DND-41 (cell line): ENCODE data around the gene TSTD2.
"Not testable (repeated sequence)": the region's sequence is repeated elsewhere in the genome, so short reads cannot be mapped to it uniquely, and the experiment has no call there.

Experiments used
- ATAC-seq: fragments of 200-7000 bp; cut with Tn5 transposase; 3 replicates; pipeline ENCODE4 v1.9.1; 2021; ENCODE audit warnings: low read depth; ENCODE audit not compliant: insufficient read depth
- DNase-seq: peaks from one replicate; pipeline ENCODE4 v3.0.0-alpha.2; 2020
- H2AFZ ChIP-seq: 2 replicates; pipeline ENCODE4 v1.6.0; 2012; ENCODE audit warnings: low read depth, low read length
- H3K27ac ChIP-seq: 2 replicates; pipeline ENCODE4 v1.5.1; 2012; ENCODE audit warnings: low read length, inconsistent platforms
- H3K27me3 ChIP-seq: fragments of 200-600 bp; sonication (generic); 2 replicates; pipeline ENCODE4 v1.6.0; 2012; ENCODE audit warnings: low read length, mild to moderate bottlenecking, inconsistent platforms; ENCODE audit not compliant: insufficient read depth, poor library complexity
- H3K36me3 ChIP-seq: 2 replicates; pipeline ENCODE4 v1.5.1; 2012; ENCODE audit warnings: low read length, inconsistent platforms; ENCODE audit not compliant: insufficient read depth
- H3K4me1 ChIP-seq: 2 replicates; pipeline ENCODE4 v1.5.1; 2012; ENCODE audit warnings: mild to moderate bottlenecking, low read length; ENCODE audit not compliant: insufficient read depth
- H3K4me2 ChIP-seq: 2 replicates; pipeline ENCODE4 v1.6.0; 2012; ENCODE audit warnings: mild to moderate bottlenecking, moderate library complexity, low read length, inconsistent platforms; ENCODE audit not compliant: insufficient read depth
- H3K4me3 ChIP-seq, 2 experiments: fragments of 200-600 bp in 1 of 2; shearing (Covaris generic) in 1 of 2; 2 replicates each; pipeline ENCODE4 v1.5.1; 2012 to 2016; ENCODE audit warnings: inconsistent platforms in 2 of 2, low read length in 2 of 2, mild to moderate bottlenecking in 2 of 2, low read depth in 1 of 2, moderate library complexity in 1 of 2
- H3K79me2 ChIP-seq: 2 replicates; pipeline ENCODE4 v1.6.0; 2012; ENCODE audit warnings: low read length, inconsistent platforms; ENCODE audit not compliant: insufficient read depth
- H3K9ac ChIP-seq: 2 replicates; pipeline ENCODE4 v1.6.0; 2012; ENCODE audit warnings: low read depth, mild to moderate bottlenecking, inconsistent platforms, low read length, moderate library complexity
- H3K9me3 ChIP-seq: 2 replicates; pipeline ENCODE4 v1.5.1; 2012; ENCODE audit warnings: low read length, moderate library complexity, mild to moderate bottlenecking, inconsistent platforms; ENCODE audit not compliant: insufficient read depth, severe bottlenecking
- H4K20me1 ChIP-seq: 2 replicates; pipeline ENCODE4 v1.6.0; 2012; ENCODE audit warnings: low read length; ENCODE audit not compliant: insufficient read depth
- CTCF ChIP-seq: IDR thresholded peaks from 2 replicates; pipeline ENCODE4 v1.5.1; 2012; ENCODE audit warnings: borderline replicate concordance, low read length, moderate library complexity, mild to moderate bottlenecking; ENCODE audit not compliant: poor library complexity, severe bottlenecking; ENCODE audit errors: extremely low read depth
- EZH2 ChIP-seq: IDR thresholded peaks from 3 replicates; pipeline ENCODE4 v1.6.1; 2012; ENCODE audit warnings: borderline replicate concordance, low read depth, mild to moderate bottlenecking, moderate library complexity, low read length, inconsistent platforms; ENCODE audit not compliant: severe bottlenecking

TSTD2 gene

GRCh38 chr9:97578846-97579245 is 54.3 kb downstream of the TSTD2 start:
- peaks cover 8% of the 10 kb centered on the region; the same call in 1 of the 2 replicates for H3K4me1 ChIP-seq
- DNase-seq: no peak

GRCh38 chr9:97577051-97577450 is 56.1 kb downstream of the TSTD2 start:
- Histone ChIP-seq H3K9me3 (no peaks in the 10 kb centered on the region), H3K36me3 (no peaks in the 10 kb centered on the region), H3K27ac (no peak overlapping the region), H3K27me3 (no peaks in the 10 kb centered on the region), H2AFZ (no peak overlapping the region), H3K9ac (no peak overlapping the region), H3K79me2 (no peaks in the 10 kb centered on the region), H3K4me3 (no peak overlapping the region), H4K20me1 (no peaks in the 10 kb centered on the region), H3K4me2 (no peak overlapping the region), H3K4me1 (peaks cover 8% of the 10 kb centered on the region; the same call in 1 of the 2 replicates)
- TF ChIP-seq CTCF: no peak
- no peak for TF ChIP-seq EZH2
- no peak for ATAC-seq
- DNase-seq: no peak

More at GRCh38 chr9:97578846-97579245, 54.3 kb downstream of the TSTD2 start:
- no peak overlapping the region for H3K27ac ChIP-seq
- no peak overlapping the region for H3K4me3 ChIP-seq
- H3K4me2 ChIP-seq: no peak overlapping the region
- no peaks in the 10 kb centered on the region for H4K20me1 ChIP-seq
- H2AFZ ChIP-seq: no peak overlapping the region
- H3K36me3 ChIP-seq: no peaks in the 10 kb centered on the region
- ATAC-seq: no peak
- TF ChIP-seq CTCF (no peak), EZH2 (no peak)
- H3K79me2 ChIP-seq: no peaks in the 10 kb centered on the region
- no peaks in the 10 kb centered on the region for H3K9me3 ChIP-seq
- H3K9ac ChIP-seq: no peak overlapping the region
- H3K27me3 ChIP-seq: no peaks in the 10 kb centered on the region

- Histone ChIP-seq H3K4me2 (no peak overlapping the region), H3K4me1 (peaks cover 8% of the 10 kb centered on the region; the same call in 1 of the 2 replicates), H4K20me1 (no peaks in the 10 kb centered on the region), H3K9ac (no peak overlapping the region), H3K9me3 (no peaks in the 10 kb centered on the region), H3K27me3 (no peaks in the 10 kb centered on the region), H3K79me2 (no peaks in the 10 kb centered on the region), H2AFZ (no peak overlapping the region), H3K27ac (no peak overlapping the region), H3K36me3 (no peaks in the 10 kb centered on the region), H3K4me3 (no peak overlapping the region)
- DNase-seq (no peak), ATAC-seq (no peak)
- TF ChIP-seq EZH2 (no peak), CTCF (no peak)
Observed at GRCh38 chr9:97575673-97576200, 57.4 kb downstream of the TSTD2 start.

GRCh38 chr9:97574921-97575672 is 58.1 kb downstream of the TSTD2 start:
- peak overlapping the region; percentile 48 for H3K4me2 ChIP-seq
- H3K79me2 ChIP-seq, ATAC-seq, H3K9me3 ChIP-seq, H3K4me1 ChIP-seq, H3K9ac ChIP-seq, H3K27ac ChIP-seq, H3K36me3 ChIP-seq, H3K27me3 ChIP-seq, H3K4me3 ChIP-seq, H4K20me1 ChIP-seq, H2AFZ ChIP-seq: not testable (repeated sequence)
- DNase-seq: peak; percentile 21

GRCh38 chr9:97574101-97574571 is 59.0 kb downstream of the TSTD2 start:
- not testable (repeated sequence) for H3K4me3 ChIP-seq, H2AFZ ChIP-seq, ATAC-seq, H3K27ac ChIP-seq, H3K4me1 ChIP-seq, H3K9me3 ChIP-seq, H4K20me1 ChIP-seq, H3K4me2 ChIP-seq, H3K9ac ChIP-seq, H3K36me3 ChIP-seq, H3K27me3 ChIP-seq, H3K79me2 ChIP-seq, DNase-seq
